MCF 10A (cell line): ENCODE measurements around the gene PIK3C2G. TPM values are rescaled to one million over a fixed set of nuclear protein-coding genes. Genes with fewer than 3 reads are reported as not detected.

Experiments used
- BruUV-seq: library from RNA; stranded (reverse); fragments of 400-500 nt; replicated peaks from 2 replicates; lab custom pipeline; 2021; lab: Mats Ljungman, UMichigan
- CTCF ChIA-PET: fragments of 300-600 bp; sonication (Branson Sonifier 250); formaldehyde crosslinking; extraction: SDS; loops from one replicate; lab custom pipeline; 2021; ENCODE audit warnings: antibody characterized with exemption, inconsistent platforms; lab: Yijun Ruan, JAX
- POLR2A ChIA-PET: fragments of 300-600, 350-650 bp; sonication (Branson Sonifier 250); formaldehyde crosslinking; extraction: SDS; loops from one replicate; lab custom pipeline; 2020; ENCODE audit warnings: antibody characterized with exemption, inconsistent platforms; lab: Yijun Ruan, JAX
- DNase-seq: peaks from one replicate; pipeline ENCODE4 v3.0.0-alpha.2; 2018; ENCODE audit not compliant: unreplicated experiment
- H3K27ac Mint-ChIP-seq: one replicate; pipeline ENCODE4 v1.8.0; 2022; ENCODE audit warnings: mild to moderate bottlenecking, low read depth, mixed read lengths; ENCODE audit not compliant: unreplicated experiment
- H3K27me3 Mint-ChIP-seq: one replicate; pipeline ENCODE4 v1.8.0; 2022; ENCODE audit warnings: mixed read lengths; ENCODE audit not compliant: insufficient read depth, unreplicated experiment
- H3K36me3 Mint-ChIP-seq: one replicate; pipeline ENCODE4 v1.8.0; 2022; ENCODE audit warnings: mild to moderate bottlenecking, moderate library complexity, mixed read lengths; ENCODE audit not compliant: insufficient read depth, unreplicated experiment
- H3K4me1 Mint-ChIP-seq: one replicate; pipeline ENCODE4 v1.8.0; 2022; ENCODE audit warnings: mixed read lengths; ENCODE audit not compliant: insufficient read depth, unreplicated experiment
- H3K4me3 Mint-ChIP-seq: one replicate; pipeline ENCODE4 v1.8.0; 2022; ENCODE audit warnings: mild to moderate bottlenecking, moderate library complexity, mixed read lengths; ENCODE audit not compliant: unreplicated experiment
- H3K9me3 Mint-ChIP-seq: one replicate; pipeline ENCODE4 v1.8.0; 2022; ENCODE audit warnings: mixed read lengths; ENCODE audit not compliant: unreplicated experiment
- intact Hi-C: fragments of 100-400 bp; cut with micrococcal nuclease; formaldehyde crosslinking; loops from 2 replicates; pipeline ENCODE4 v1.14.1; 2022
- total RNA-seq: library from RNA; stranded (reverse); gene quantifications from 2 replicates; pipeline ENCODE4 v1.2.3, GENCODE V29; 2022
- TF ChIP-seq, protein P1 (sequence below): fragments of 200-600 bp; IDR thresholded peaks from one replicate; pipeline ENCODE4 v1.8.0; 2022; ENCODE audit warnings: antibody characterized with exemption, mild to moderate bottlenecking; ENCODE audit not compliant: unreplicated experiment

PIK3C2G gene
- total RNA-seq, 1 experiment from 2014 or later: 10.6 TPM

- H3K36me3 Mint-ChIP-seq: peaks cover 11% of the 10 kb centered on the region
- CTCF ChIA-PET: interaction anchor here (1.0 to 1.6 kb wide), 3 partner anchors 11 to 782 kb away, joined by 3 to 5 read pairs (median 5); no protein-coding TSS in a partner anchor
- no peak overlapping the region for H3K4me3 Mint-ChIP-seq
- POLR2A ChIA-PET: interaction anchor here (0.6 to 0.7 kb wide), 2 partner anchors 303 to 1268 kb away, joined by 3 read pairs; no protein-coding TSS in a partner anchor
- BruUV-seq: no TSS peak
- no peak overlapping the region for H3K27ac Mint-ChIP-seq
- no peaks in the 10 kb centered on the region for H3K4me1 Mint-ChIP-seq
- no peaks in the 10 kb centered on the region for H3K27me3 Mint-ChIP-seq
- intact Hi-C loops: no loop called here
- no peaks in the 10 kb centered on the region for H3K9me3 Mint-ChIP-seq
- peak; percentile 16 for DNase-seq
- TF ChIP-seq, protein P1, sequence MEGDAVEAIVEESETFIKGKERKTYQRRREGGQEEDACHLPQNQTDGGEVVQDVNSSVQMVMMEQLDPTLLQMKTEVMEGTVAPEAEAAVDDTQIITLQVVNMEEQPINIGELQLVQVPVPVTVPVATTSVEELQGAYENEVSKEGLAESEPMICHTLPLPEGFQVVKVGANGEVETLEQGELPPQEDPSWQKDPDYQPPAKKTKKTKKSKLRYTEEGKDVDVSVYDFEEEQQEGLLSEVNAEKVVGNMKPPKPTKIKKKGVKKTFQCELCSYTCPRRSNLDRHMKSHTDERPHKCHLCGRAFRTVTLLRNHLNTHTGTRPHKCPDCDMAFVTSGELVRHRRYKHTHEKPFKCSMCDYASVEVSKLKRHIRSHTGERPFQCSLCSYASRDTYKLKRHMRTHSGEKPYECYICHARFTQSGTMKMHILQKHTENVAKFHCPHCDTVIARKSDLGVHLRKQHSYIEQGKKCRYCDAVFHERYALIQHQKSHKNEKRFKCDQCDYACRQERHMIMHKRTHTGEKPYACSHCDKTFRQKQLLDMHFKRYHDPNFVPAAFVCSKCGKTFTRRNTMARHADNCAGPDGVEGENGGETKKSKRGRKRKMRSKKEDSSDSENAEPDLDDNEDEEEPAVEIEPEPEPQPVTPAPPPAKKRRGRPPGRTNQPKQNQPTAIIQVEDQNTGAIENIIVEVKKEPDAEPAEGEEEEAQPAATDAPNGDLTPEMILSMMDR: no peak
Observed at GRCh38 chr12:18400186-18400585, 138.9 kb downstream of the PIK3C2G start.

DNA sequence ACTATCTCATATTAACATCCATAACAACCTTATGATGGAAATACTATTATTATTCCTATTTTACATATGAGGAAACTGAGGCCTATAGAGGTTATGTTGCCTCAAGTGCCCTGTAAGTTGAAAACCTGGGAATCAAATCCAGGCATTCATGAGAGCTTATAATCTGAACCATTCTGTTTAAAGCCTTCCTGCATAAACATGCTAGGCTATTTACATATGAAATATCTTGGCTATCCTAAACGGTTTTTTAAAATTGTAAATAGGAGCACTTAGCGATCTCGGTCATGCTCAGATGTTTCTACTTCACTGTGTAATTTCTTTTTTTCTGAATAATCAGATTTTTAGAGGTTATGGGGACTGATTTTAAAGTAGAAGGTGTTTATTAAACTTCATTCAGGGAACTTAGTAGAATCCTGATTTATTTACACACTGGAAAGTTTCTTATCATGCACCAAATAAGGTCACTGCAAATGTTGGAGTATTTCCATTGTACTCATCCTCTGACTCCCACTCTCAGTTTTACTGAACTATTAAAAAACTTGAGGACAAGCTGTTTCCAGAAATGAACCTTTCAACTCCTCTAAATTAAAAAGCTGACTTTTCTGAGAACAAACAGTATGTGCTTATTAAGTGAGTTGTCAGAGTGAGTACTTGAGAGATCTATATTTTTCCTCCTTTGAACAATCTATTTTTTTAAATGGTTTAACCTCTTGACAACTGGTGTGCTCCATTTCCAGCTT lies 141.7 kb downstream of the PIK3C2G start:
- CTCF ChIA-PET: interaction anchor here (0.5 to 0.6 kb wide), 2 partner anchors 29 to 70 kb away, joined by 3 read pairs; no protein-coding TSS in a partner anchor

GRCh38 chr12:18411453-18411852 lies 150.1 kb downstream of the PIK3C2G start:
- CTCF ChIA-PET: interaction anchor here (0.7 kb wide), 1 partner anchor 317 kb away, joined by 3 read pairs; no protein-coding TSS in a partner anchor

More for the DNA sequence above, 141.7 kb downstream of the PIK3C2G start:
- intact Hi-C loops: no loop called here
- Mint-ChIP-seq H3K27ac (no peak overlapping the region), H3K4me1 (no peaks in the 10 kb centered on the region), H3K36me3 (peaks cover 9% of the 10 kb centered on the region), H3K4me3 (no peak overlapping the region), H3K27me3 (no peaks in the 10 kb centered on the region), H3K9me3 (peaks cover 9% of the 10 kb centered on the region)
- DNase-seq: no peak
- TF ChIP-seq, protein P1: no peak
- BruUV-seq: no TSS peak
- POLR2A ChIA-PET: no interaction called here

DNA sequence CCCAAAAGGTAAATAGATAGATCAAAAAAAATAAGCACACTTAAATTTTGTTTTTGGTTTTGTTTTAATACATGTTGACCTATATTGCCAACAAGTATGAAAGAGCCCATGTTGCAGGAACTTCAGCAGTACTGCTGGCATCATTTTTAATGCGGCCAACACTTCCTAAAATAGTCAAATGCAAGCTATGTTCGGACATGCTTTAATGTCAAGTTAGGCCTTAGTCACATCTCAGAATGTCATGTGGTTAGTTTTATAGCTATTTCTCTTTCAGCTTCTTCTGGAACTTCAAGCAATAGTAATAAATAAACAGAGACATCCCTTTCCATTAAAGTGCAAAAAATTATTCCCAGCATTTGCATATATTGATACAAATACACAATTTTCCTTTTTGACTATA lies 153.4 kb downstream of the PIK3C2G start:
- intact Hi-C loops: no loop called here
- CTCF ChIA-PET: interaction anchor here (0.7 kb wide), 1 partner anchor 15 kb away, joined by 3 read pairs; no protein-coding TSS in a partner anchor

More at GRCh38 chr12:18411453-18411852, 150.1 kb downstream of the PIK3C2G start:
- Mint-ChIP-seq H3K4me1 (no peaks in the 10 kb centered on the region), H3K27me3 (no peaks in the 10 kb centered on the region), H3K36me3 (no peaks in the 10 kb centered on the region), H3K9me3 (peaks cover 4% of the 10 kb centered on the region), H3K4me3 (no peak overlapping the region), H3K27ac (no peak overlapping the region)
- POLR2A ChIA-PET: no interaction called here
- DNase-seq: no peak
- TF ChIP-seq, protein P1: no peak
- no TSS peak for BruUV-seq
- intact Hi-C loops: no loop called here

More for the DNA sequence above, 153.4 kb downstream of the PIK3C2G start:
- POLR2A ChIA-PET: interaction anchor here (1.0 kb wide), 1 partner anchor 55 kb away, joined by 4 read pairs; no protein-coding TSS in a partner anchor
- no peak overlapping the region for H3K4me3 Mint-ChIP-seq
- no peaks in the 10 kb centered on the region for H3K36me3 Mint-ChIP-seq
- DNase-seq: no peak
- H3K9me3 Mint-ChIP-seq: no peaks in the 10 kb centered on the region
- H3K27ac Mint-ChIP-seq: no peak overlapping the region
- H3K27me3 Mint-ChIP-seq: no peaks in the 10 kb centered on the region
- BruUV-seq: no TSS peak
- TF ChIP-seq, protein P1: no peak
- no peaks in the 10 kb centered on the region for H3K4me1 Mint-ChIP-seq
